HG03575 (cell line): ENCODE measurements around the gene QSER1.
"Not testable (repeated sequence)": the region's sequence is repeated elsewhere in the genome, so short reads cannot be mapped to it uniquely, and the experiment has no call there.

Experiments
- ATAC-seq: cut with Tn5 transposase; IDR thresholded peaks from one replicate; pipeline ENCODE4 v1.9.1; 2021; ENCODE audit not compliant: unreplicated experiment, insufficient number of reproducible peaks, low FRiP score; ENCODE audit errors: extremely low read depth

The QSER1 gene

GRCh38 chr11:33025339-33025722 lies 132.7 kb downstream of the QSER1 start:
- no peak for ATAC-seq

GRCh38 chr11:33027233-33027632 lies 134.6 kb downstream of the QSER1 start:
- no peak for ATAC-seq

- ATAC-seq, result no peak
Measured at GRCh38 chr11:33027846-33028536, 135.4 kb downstream of the QSER1 start.

- no peak for ATAC-seq
Measured at GRCh38 chr11:33028537-33028914, 135.9 kb downstream of the QSER1 start.

GRCh38 chr11:33029218-33029617 lies 136.6 kb downstream of the QSER1 start:
- ATAC-seq, result not testable (repeated sequence)
